ENCODE data around the gene ACOX3.
"Not testable (repeated sequence)": the region's sequence is repeated elsewhere in the genome, so short reads cannot be mapped to it uniquely, and the experiment has no call there.

ACOX3 gene

GRCh38 chr4:8407316-8407715 lies 33.2 kb downstream of the ACOX3 start:
- in situ Hi-C loops (cut with MboI; ENCODE audit: low sequenced_read_pairs, unreplicated experiment), result loop anchor here (10.0 kb wide), 1 partner anchor 163 kb away; no protein-coding TSS in a partner anchor
- DNase-seq (ENCODE audit: low spot score), result no peak
- no peak for TF ChIP-seq CTCF (IDR thresholded peaks at IDR 0.05; ENCODE audit: borderline replicate concordance, control extremely low read depth, extremely low read depth, insufficient read depth, missing control alignments)

- DNase-seq (ENCODE audit: low spot score), result not testable (repeated sequence)
- in situ Hi-C loops (cut with MboI; ENCODE audit: low sequenced_read_pairs, unreplicated experiment), result loop anchor here (10.0 kb wide), 1 partner anchor 162 kb away; no protein-coding TSS in a partner anchor
- TF ChIP-seq CTCF (IDR thresholded peaks at IDR 0.05; ENCODE audit: borderline replicate concordance, control extremely low read depth, extremely low read depth, insufficient read depth, missing control alignments), result peak; percentile 28
Measured at GRCh38 chr4:8406887-8407286, 33.6 kb downstream of the ACOX3 start.

- DNase-seq (ENCODE audit: low spot score), result no peak
- in situ Hi-C loops (cut with MboI; ENCODE audit: low sequenced_read_pairs, unreplicated experiment), result loop anchor here (10.0 kb wide), 1 partner anchor 161 kb away; no protein-coding TSS in a partner anchor
- no peak for TF ChIP-seq CTCF (IDR thresholded peaks at IDR 0.05; ENCODE audit: borderline replicate concordance, control extremely low read depth, extremely low read depth, insufficient read depth, missing control alignments)
Measured at GRCh38 chr4:8405516-8405875, 35.0 kb downstream of the ACOX3 start.

GRCh38 chr4:8404791-8405515 lies 35.6 kb downstream of the ACOX3 start:
- in situ Hi-C loops (cut with MboI; ENCODE audit: low sequenced_read_pairs, unreplicated experiment), result loop anchor here (10.0 kb wide), 1 partner anchor 160 kb away; no protein-coding TSS in a partner anchor
- no peak for DNase-seq (ENCODE audit: low spot score)

GRCh38 chr4:8403976-8404375 lies 36.5 kb downstream of the ACOX3 start:
- TF ChIP-seq CTCF (IDR thresholded peaks at IDR 0.05; ENCODE audit: borderline replicate concordance, control extremely low read depth, extremely low read depth, insufficient read depth, missing control alignments), result no peak
- DNase-seq (ENCODE audit: low spot score), result no peak
- in situ Hi-C loops (cut with MboI; ENCODE audit: low sequenced_read_pairs, unreplicated experiment), result loop anchor here (10.0 kb wide), 1 partner anchor 159 kb away; no protein-coding TSS in a partner anchor

More at GRCh38 chr4:8404791-8405515, 35.6 kb downstream of the ACOX3 start:
- no peak for TF ChIP-seq CTCF (IDR thresholded peaks at IDR 0.05; ENCODE audit: borderline replicate concordance, control extremely low read depth, extremely low read depth, insufficient read depth, missing control alignments)

- peak; percentile 83 for TF ChIP-seq CTCF (IDR thresholded peaks at IDR 0.05; ENCODE audit: borderline replicate concordance, control extremely low read depth, extremely low read depth, insufficient read depth, missing control alignments)
- in situ Hi-C loops (cut with MboI; ENCODE audit: low sequenced_read_pairs, unreplicated experiment), result loop anchor here (10.0 kb wide), 1 partner anchor 158 kb away; no protein-coding TSS in a partner anchor
- DNase-seq (ENCODE audit: low spot score), result peak; percentile 83
Measured at GRCh38 chr4:8403173-8403753, 37.3 kb downstream of the ACOX3 start.
